Mesenchymal stem cell (in vitro differentiated cells and primary cell): ENCODE results near the gene COP1.

ENCODE experiments used
- DNase-seq: peaks from one replicate; pipeline ENCODE4 v3.0.0-alpha.2; 2013
- H2AFZ ChIP-seq: one replicate; pipeline ENCODE4 v1.6.1; 2013; ENCODE audit warnings: low read depth, mild to moderate bottlenecking, control low read depth, inconsistent platforms, low read length, moderate library complexity
- H2AK5ac ChIP-seq: 2 replicates; pipeline ENCODE4 v1.6.1; 2013; ENCODE audit warnings: low read length, moderate library complexity, mild to moderate bottlenecking, inconsistent platforms; ENCODE audit not compliant: severe bottlenecking
- H2BK120ac ChIP-seq: one replicate; pipeline ENCODE4 v1.6.1; 2013; ENCODE audit warnings: low read depth, mild to moderate bottlenecking, inconsistent platforms, low read length, moderate library complexity
- H2BK12ac ChIP-seq, 2 experiments: one replicate each; pipeline ENCODE4 v1.6.1; 2013; ENCODE audit warnings: inconsistent platforms in 2 of 2, low read length in 2 of 2, mild to moderate bottlenecking in 2 of 2, moderate library complexity in 2 of 2, control low read depth in 1 of 2
- H2BK15ac ChIP-seq: one replicate; pipeline ENCODE4 v1.6.1; 2013; ENCODE audit warnings: mild to moderate bottlenecking, low read depth, inconsistent platforms; ENCODE audit not compliant: poor library complexity, severe bottlenecking
- H2BK5ac ChIP-seq: 2 replicates; pipeline ENCODE4 v1.6.1; 2013; ENCODE audit warnings: low read depth, mild to moderate bottlenecking, low read length, control low read depth, inconsistent platforms; ENCODE audit not compliant: poor library complexity, severe bottlenecking
- H3K14ac ChIP-seq, 2 experiments: one replicate each; pipeline ENCODE4 v1.6.1; 2013; ENCODE audit warnings: inconsistent platforms in 2 of 2, low read length in 2 of 2, control low read depth in 1 of 2, mild to moderate bottlenecking in 1 of 2, moderate library complexity in 1 of 2
- H3K18ac ChIP-seq, 2 experiments: one replicate each; pipeline ENCODE4 v1.6.1; 2013; ENCODE audit warnings: inconsistent platforms in 2 of 2, low read length in 2 of 2, control low read depth in 1 of 2, low read depth in 1 of 2, mild to moderate bottlenecking in 1 of 2
- H3K23ac ChIP-seq, 2 experiments: one replicate each; pipeline ENCODE4 v1.6.1; 2013; ENCODE audit warnings: inconsistent platforms in 2 of 2, low read length in 2 of 2, mild to moderate bottlenecking in 2 of 2, moderate library complexity in 2 of 2, control low read depth in 1 of 2
- H3K27ac ChIP-seq: 2 replicates; pipeline ENCODE4 v1.5.1; 2013; ENCODE audit warnings: mild to moderate bottlenecking, moderate library complexity, low read length, control low read depth, inconsistent platforms; ENCODE audit not compliant: poor library complexity, severe bottlenecking
- H3K27me3 ChIP-seq, 2 experiments: 2 replicates each; pipeline versions ENCODE4 v1.6.1 to v1.7.0; 2013; ENCODE audit warnings: low read length in 2 of 2, mild to moderate bottlenecking in 2 of 2, moderate library complexity in 2 of 2, control low read depth in 1 of 2, inconsistent platforms in 1 of 2; ENCODE audit not compliant: control insufficient read depth in 1 of 2, insufficient read depth in 1 of 2
- H3K36me3 ChIP-seq, 2 experiments: 2 replicates each; pipeline versions ENCODE4 v1.6.1 to v1.7.0; 2013; ENCODE audit warnings: low read length in 2 of 2, control low read depth in 1 of 2, inconsistent platforms in 1 of 2, low read depth in 1 of 2, mild to moderate bottlenecking in 1 of 2; ENCODE audit not compliant: insufficient read depth in 2 of 2, control insufficient read depth in 1 of 2
- H3K4ac ChIP-seq, 2 experiments: one replicate each; pipeline ENCODE4 v1.6.1; 2013; ENCODE audit warnings: inconsistent platforms in 2 of 2, low read length in 2 of 2, mild to moderate bottlenecking in 2 of 2, moderate library complexity in 2 of 2, control low read depth in 1 of 2, low read depth in 1 of 2
- H3K4me1 ChIP-seq: 2 replicates; pipeline ENCODE4 v1.6.1; 2013; ENCODE audit warnings: low read depth, low read length, control low read depth; ENCODE audit not compliant: control insufficient read depth, insufficient read depth
- H3K4me2 ChIP-seq: 2 replicates; pipeline ENCODE4 v1.6.1; 2013; ENCODE audit warnings: low read length, mild to moderate bottlenecking, inconsistent platforms; ENCODE audit not compliant: poor library complexity, severe bottlenecking
- H3K4me3 ChIP-seq, 2 experiments: 2 replicates each; pipeline versions ENCODE4 v1.5.1 to v1.7.0; 2013; ENCODE audit warnings: low read length in 2 of 2, mild to moderate bottlenecking in 2 of 2, control low read depth in 1 of 2, low read depth in 1 of 2; ENCODE audit not compliant: insufficient read depth in 1 of 2
- H3K79me1 ChIP-seq: replicated peaks from 2 replicates; pipeline ENCODE4 v1.6.1; 2013; ENCODE audit warnings: mild to moderate bottlenecking, control low read depth, low read length, inconsistent platforms; ENCODE audit not compliant: poor library complexity, severe bottlenecking
- H3K9ac ChIP-seq: 2 replicates; pipeline ENCODE4 v1.7.0; 2013; ENCODE audit warnings: mild to moderate bottlenecking, low read length, moderate library complexity
- H3K9me3 ChIP-seq: 2 replicates; pipeline ENCODE4 v1.7.0; 2013; ENCODE audit warnings: mild to moderate bottlenecking, low read length; ENCODE audit not compliant: control insufficient read depth
- H4K8ac ChIP-seq: one replicate; pipeline ENCODE4 v1.6.1; 2013; ENCODE audit warnings: inconsistent platforms, mild to moderate bottlenecking, low read length, moderate library complexity
- H4K91ac ChIP-seq: one replicate; pipeline ENCODE4 v1.6.1; 2013; ENCODE audit warnings: mild to moderate bottlenecking, low read length, inconsistent platforms
- WGBS: methylation state at CpG from one replicate; pipeline ENCODE4 v1.1.7; 2013; ENCODE audit warnings: mixed read lengths; 5-methylcytosine and 5-hydroxymethylcytosine counted together

COP1 gene

DNA sequence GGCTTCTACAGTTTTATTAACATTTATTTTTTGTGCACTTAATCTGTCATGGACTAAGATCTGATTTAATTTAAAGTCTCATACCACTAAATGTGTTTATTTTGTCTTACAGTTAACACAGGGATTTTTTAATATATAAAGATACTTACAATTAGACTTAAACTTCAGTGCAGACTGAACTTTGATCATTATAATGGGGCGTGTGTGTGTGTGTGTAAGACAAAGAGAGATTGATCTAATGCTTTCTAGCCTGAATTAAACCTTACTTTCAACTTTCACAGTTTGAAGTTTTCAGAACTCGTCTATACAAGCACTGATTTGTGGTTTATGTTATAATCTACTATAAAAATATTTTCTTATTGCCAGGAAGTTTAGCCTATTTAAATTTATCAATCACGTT is 150.8 kb downstream of the COP1 start:
- DNase-seq: no peak
- WGBS: 80% methylated on average over 1 of the region's 3 CpGs

GRCh38 chr1:176055398-176055797 is 151.7 kb downstream of the COP1 start:
- DNase-seq: peak; percentile 13
- H3K4me3 ChIP-seq: no peak overlapping the region

More for the DNA sequence above, 150.8 kb downstream of the COP1 start:
- Histone ChIP-seq H3K14ac (no peak overlapping the region), H3K4ac (no peak overlapping the region), H4K8ac (no peak overlapping the region), H4K91ac (no peak overlapping the region), H2BK15ac (no peak overlapping the region), H2AK5ac (no peak overlapping the region), H3K79me1 (peaks cover under 1% of the 10 kb centered on the region), H3K9me3 (no peaks in the 10 kb centered on the region), H2BK12ac (no peak overlapping the region), H3K18ac (no peak overlapping the region), H3K4me3 (no peak overlapping the region), H3K36me3 (peaks cover 0 to 12% of the 10 kb centered on the region in 2 experiments), H3K27ac (no peak overlapping the region), H3K9ac (no peak overlapping the region), H3K23ac (no peak overlapping the region), H3K4me2 (no peak overlapping the region), H2BK120ac (no peak overlapping the region), H2AFZ (no peak overlapping the region), H3K4me1 (no peaks in the 10 kb centered on the region), H3K27me3 (no peaks in the 10 kb centered on the region), H2BK5ac (no peak overlapping the region)

DNA sequence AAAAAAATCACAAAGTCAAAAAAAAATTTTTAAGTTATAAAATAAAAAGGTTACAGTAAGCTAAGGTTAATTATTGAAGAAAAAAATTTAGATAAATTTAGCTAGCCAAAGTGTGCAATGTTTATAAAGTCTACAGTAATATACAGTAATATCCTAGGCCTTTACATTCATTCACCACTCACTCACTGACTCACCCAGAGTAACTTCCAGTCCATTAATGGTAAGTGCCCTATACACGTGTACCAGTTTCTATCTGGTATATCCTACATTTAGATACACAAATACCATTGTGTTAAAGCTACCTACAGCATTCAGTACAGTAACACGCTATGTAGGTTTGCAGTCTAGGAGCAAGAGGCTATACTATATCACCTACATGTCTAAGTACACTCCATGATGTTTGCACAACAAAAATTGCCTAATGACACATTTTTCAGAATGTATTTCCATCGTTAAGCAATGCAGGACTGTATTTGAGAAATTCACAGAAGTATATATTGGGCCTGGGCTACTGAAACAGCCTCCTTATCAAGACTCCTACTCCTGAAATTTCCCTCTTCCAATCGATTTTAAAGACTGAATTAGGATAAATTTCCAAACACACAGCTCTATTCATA is 155.1 kb downstream of the COP1 start:
- Histone ChIP-seq H2AK5ac (no peak overlapping the region), H4K91ac (no peak overlapping the region), H3K18ac (no peak overlapping the region), H3K79me1 (peaks cover 5% of the 10 kb centered on the region), H3K4ac (no peak overlapping the region), H3K36me3 (peaks cover 0 to 19% of the 10 kb centered on the region in 2 experiments), H3K4me3 (no peak overlapping the region), H4K8ac (no peak overlapping the region), H3K27me3 (no peaks in the 10 kb centered on the region), H2BK5ac (no peak overlapping the region), H2BK15ac (no peak overlapping the region), H3K4me1 (peaks cover 3% of the 10 kb centered on the region), H3K4me2 (no peak overlapping the region), H2BK120ac (no peak overlapping the region), H3K9me3 (no peaks in the 10 kb centered on the region), H2AFZ (no peak overlapping the region), H3K14ac (no peak overlapping the region), H2BK12ac (no peak overlapping the region), H3K27ac (no peak overlapping the region), H3K9ac (no peak overlapping the region), H3K23ac (no peak overlapping the region)
- WGBS: 89% methylated on average over 4 of the region's 4 CpGs
- DNase-seq: peak; percentile 47

More at GRCh38 chr1:176055398-176055797, 151.7 kb downstream of the COP1 start:
- Histone ChIP-seq H3K4ac (no peak overlapping the region), H4K91ac (no peak overlapping the region), H3K18ac (no peak overlapping the region), H2AFZ (no peak overlapping the region), H3K9me3 (no peaks in the 10 kb centered on the region), H2BK15ac (no peak overlapping the region), H3K27me3 (no peaks in the 10 kb centered on the region), H2BK12ac (no peak overlapping the region), H3K14ac (no peak overlapping the region), H3K4me2 (no peak overlapping the region), H3K4me1 (no peaks in the 10 kb centered on the region), H3K79me1 (no peaks in the 10 kb centered on the region), H2BK120ac (no peak overlapping the region), H4K8ac (no peak overlapping the region), H3K23ac (no peak overlapping the region), H3K9ac (no peak overlapping the region), H2AK5ac (no peak overlapping the region), H2BK5ac (no peak overlapping the region), H3K36me3 (peaks cover 0 to 16% of the 10 kb centered on the region in 2 experiments), H3K27ac (no peak overlapping the region)
- WGBS: 80% methylated on average over 1 of the region's 1 CpG

DNA sequence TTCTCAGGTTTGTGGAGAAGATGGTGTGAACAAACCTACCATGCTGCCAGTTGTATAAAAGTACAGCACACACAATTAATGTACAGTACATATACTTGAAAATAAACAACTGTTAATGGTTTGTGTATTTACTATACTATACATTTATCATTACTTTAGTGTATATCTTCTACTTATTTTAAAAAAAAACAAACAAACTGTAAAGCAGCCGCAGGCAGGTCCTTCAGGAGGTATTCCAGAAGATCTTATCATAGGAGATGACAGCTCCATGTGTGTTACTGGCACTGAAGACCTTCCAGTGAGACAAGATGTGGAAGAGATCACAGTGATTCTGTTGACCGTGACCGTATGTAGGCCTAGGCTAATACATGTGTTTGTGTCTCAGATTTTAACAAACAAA is 155.7 kb downstream of the COP1 start:
- Histone ChIP-seq H3K9ac (no peak overlapping the region), H2AK5ac (no peak overlapping the region), H3K79me1 (peaks cover 5% of the 10 kb centered on the region), H3K9me3 (no peaks in the 10 kb centered on the region), H3K14ac (no peak overlapping the region), H3K4me2 (no peak overlapping the region), H3K4me3 (no peak overlapping the region), H2AFZ (no peak overlapping the region), H3K18ac (no peak overlapping the region), H3K27ac (no peak overlapping the region), H2BK5ac (no peak overlapping the region), H4K8ac (no peak overlapping the region), H4K91ac (no peak overlapping the region), H3K4me1 (peaks cover 3% of the 10 kb centered on the region), H3K27me3 (no peaks in the 10 kb centered on the region), H3K4ac (no peak overlapping the region), H2BK120ac (no peak overlapping the region), H3K23ac (no peak overlapping the region), H3K36me3 (peaks cover 0 to 19% of the 10 kb centered on the region in 2 experiments), H2BK15ac (no peak overlapping the region), H2BK12ac (no peak overlapping the region)
- DNase-seq: no peak
- 78% methylated on average over 1 of the region's 3 CpGs for WGBS
